ENCODE results near the gene RYR1. TPM values are rescaled to one million over a fixed set of nuclear protein-coding genes. Genes with fewer than 3 reads are reported as not detected.

Gene RYR1
- polyA plus RNA-seq, 1 of the 3 experiments (the other 2 are of a cell fraction), result under 0.01 TPM

GRCh38 chr19:38519988-38520387 lies 86.5 kb downstream of the RYR1 start:
- H3K27me3 ChIP-seq (ENCODE audit: insufficient read depth), result no peaks in the 10 kb centered on the region
- 71% methylated on average over 6 of the region's 6 CpGs for WGBS (ENCODE audit: low lambda C conversion rate)
- H3K4me1 ChIP-seq (ENCODE audit: control insufficient read depth in 1 of 2, insufficient read depth in 2 of 2, low read depth in 1 of 2, low read length in 1 of 2), result no peaks in the 10 kb centered on the region
- CTCF ChIA-PET, result interaction anchor here (1.7 to 2.2 kb wide), 2 partner anchors 24 to 115 kb away, joined by 5 to 12 read pairs; no protein-coding TSS in a partner anchor
- no peak overlapping the region for H3K4me2 ChIP-seq
- POLR2A ChIA-PET, result no interaction called here
- no peak overlapping the region for H2AFZ ChIP-seq (ENCODE audit: low read depth)
- no peaks in the 10 kb centered on the region for H3K36me3 ChIP-seq (replicated peaks in 1 of 2; ENCODE audit: control insufficient read depth in 1 of 2, insufficient read depth in 2 of 2, low read length in 1 of 2)
- no peaks in the 10 kb centered on the region for H3K9me3 ChIP-seq
- no peak for DNase-seq
- no peak overlapping the region for H3K4me3 ChIP-seq (ENCODE audit: low read depth in 2 of 2, low read length in 1 of 2)
- H3F3A ChIP-seq (replicated peaks; ENCODE audit: insufficient read depth), result no peaks in the 10 kb centered on the region
- no peaks in the 10 kb centered on the region for H3K79me2 ChIP-seq (ENCODE audit: insufficient read depth)
- no peak overlapping the region for H3K27ac ChIP-seq (ENCODE audit: low read depth in 2 of 2, low read length in 1 of 2)
- H3K9ac ChIP-seq, result no peak overlapping the region
- no peaks in the 10 kb centered on the region for H3K9me2 ChIP-seq
- TF ChIP-seq FOXM1 (IDR thresholded peaks at IDR 0.05; ENCODE audit: low read depth), result no peak
- no peak for TF ChIP-seq RFX5 (IDR thresholded peaks at IDR 0.05; ENCODE audit: low read length)
- no peak for TF ChIP-seq GABPA (IDR thresholded peaks at IDR 0.05; ENCODE audit: low read depth)
- no peak for TF ChIP-seq YY1 (IDR thresholded peaks at IDR 0.05; ENCODE audit: low read depth)
- TF ChIP-seq NFIC (IDR thresholded peaks at IDR 0.05; ENCODE audit: borderline replicate concordance), result no peak
- no peak for TF ChIP-seq MAX (IDR thresholded peaks at IDR 0.05; ENCODE audit: low read depth)
- TF ChIP-seq PBX3 (IDR thresholded peaks at IDR 0.05), result no peak
- TF ChIP-seq TCF12 (IDR thresholded peaks at IDR 0.05), result no peak
- no peak for TF ChIP-seq GATA2 (CRISPR knock-in tag; IDR thresholded peaks at IDR 0.05)
- no peak for TF ChIP-seq RCOR1 (IDR thresholded peaks at IDR 0.05; ENCODE audit: low read length)
- no peak for TF ChIP-seq POLR2AphosphoS5 (IDR thresholded peaks at IDR 0.05; ENCODE audit: low read depth, low read length)
- TF ChIP-seq SMC3 (IDR thresholded peaks at IDR 0.05; ENCODE audit: low read depth, low read length), result no peak
- TF ChIP-seq EP300 (IDR thresholded peaks at IDR 0.05; ENCODE audit: borderline replicate concordance in 1 of 2, low read depth in 1 of 2, low read length in 1 of 2), result no peak
- TF ChIP-seq CHD2 (IDR thresholded peaks at IDR 0.05; ENCODE audit: low read length, partially characterized antibody), result no peak
- TF ChIP-seq USF2 (IDR thresholded peaks at IDR 0.05; ENCODE audit: borderline replicate concordance, low read depth, low read length), result no peak
- H4K20me1 ChIP-seq (ENCODE audit: insufficient read depth), result no peaks in the 10 kb centered on the region

- Histone ChIP-seq H3K4me1 (ENCODE audit: control insufficient read depth in 1 of 2, insufficient read depth in 2 of 2, low read depth in 1 of 2, low read length in 1 of 2) (no peaks in the 10 kb centered on the region), H3K9ac (no peak overlapping the region), H3K79me2 (ENCODE audit: insufficient read depth) (no peaks in the 10 kb centered on the region), H3F3A (replicated peaks; ENCODE audit: insufficient read depth) (no peaks in the 10 kb centered on the region), H3K36me3 (replicated peaks in 1 of 2; ENCODE audit: control insufficient read depth in 1 of 2, insufficient read depth in 2 of 2, low read length in 1 of 2) (no peaks in the 10 kb centered on the region), H3K27me3 (ENCODE audit: insufficient read depth) (no peaks in the 10 kb centered on the region), H3K4me3 (ENCODE audit: low read depth in 2 of 2, low read length in 1 of 2) (no peak overlapping the region), H3K4me2 (no peak overlapping the region), H2AFZ (ENCODE audit: low read depth) (no peak overlapping the region), H3K9me2 (no peaks in the 10 kb centered on the region), H4K20me1 (ENCODE audit: insufficient read depth) (no peaks in the 10 kb centered on the region), H3K9me3 (no peaks in the 10 kb centered on the region), H3K27ac (ENCODE audit: low read depth in 2 of 2, low read length in 1 of 2) (no peak overlapping the region)
- ChIA-PET CTCF (no interaction called here), POLR2A (no interaction called here)
- TF ChIP-seq JUND (IDR thresholded peaks at IDR 0.05), result no peak
- TF ChIP-seq TEAD4 (IDR thresholded peaks at IDR 0.05; ENCODE audit: borderline replicate concordance, insufficient read depth), result no peak
- TF ChIP-seq FOSL2 (IDR thresholded peaks at IDR 0.05; ENCODE audit: borderline replicate concordance, low read depth), result no peak
- no peak for TF ChIP-seq USF1 (IDR thresholded peaks at IDR 0.05; ENCODE audit: borderline replicate concordance, low read depth)
- no peak for TF ChIP-seq MEF2A (IDR thresholded peaks at IDR 0.05; ENCODE audit: borderline replicate concordance, low read depth)
- no peak for TF ChIP-seq RFX5 (IDR thresholded peaks at IDR 0.05; ENCODE audit: low read length)
- no peak for TF ChIP-seq GATA2 (CRISPR knock-in tag; IDR thresholded peaks at IDR 0.05)
- no peak for TF ChIP-seq SMC3 (IDR thresholded peaks at IDR 0.05; ENCODE audit: low read depth, low read length)
- TF ChIP-seq POLR2AphosphoS5 (IDR thresholded peaks at IDR 0.05; ENCODE audit: low read depth, low read length), result no peak
- 80% methylated on average over 8 of the region's 15 CpGs for WGBS (ENCODE audit: low lambda C conversion rate)
- DNase-seq, result no peak
These were observed 89.4 kb downstream of the RYR1 start for GRCh38 chr19:38522915-38523314.

Data from SK-N-SH (cell line).